ENCODE measurements around the gene MCTP1. TPM values are rescaled to one million over a fixed set of nuclear protein-coding genes. Genes with fewer than 3 reads are reported as not detected.

The MCTP1 gene
- total RNA-seq, 2 experiments from 2014 or later, result not detected

DNA sequence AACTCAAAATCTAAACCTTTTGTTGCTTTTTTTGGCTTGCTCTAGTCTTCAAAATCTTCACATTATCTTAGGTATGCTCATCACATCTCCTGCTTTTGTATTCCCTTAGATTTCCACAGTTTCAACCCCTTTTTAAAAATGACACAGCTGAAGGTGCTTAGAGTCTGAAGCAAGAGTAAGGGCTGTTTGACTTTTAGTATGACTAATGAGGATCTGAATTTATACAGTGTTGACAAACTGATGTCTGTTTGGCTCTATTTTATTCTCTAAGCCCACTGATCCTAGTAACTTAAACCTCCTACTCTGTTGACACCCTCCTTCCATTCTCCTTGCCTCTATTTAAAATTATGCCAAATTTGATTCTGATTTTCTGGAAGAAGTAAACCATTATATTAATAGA is 200.1 kb downstream of the MCTP1 start:
- no peak overlapping the region for H3K4me2 ChIP-seq (ENCODE audit: low read length)
- TF ChIP-seq, protein P1, sequence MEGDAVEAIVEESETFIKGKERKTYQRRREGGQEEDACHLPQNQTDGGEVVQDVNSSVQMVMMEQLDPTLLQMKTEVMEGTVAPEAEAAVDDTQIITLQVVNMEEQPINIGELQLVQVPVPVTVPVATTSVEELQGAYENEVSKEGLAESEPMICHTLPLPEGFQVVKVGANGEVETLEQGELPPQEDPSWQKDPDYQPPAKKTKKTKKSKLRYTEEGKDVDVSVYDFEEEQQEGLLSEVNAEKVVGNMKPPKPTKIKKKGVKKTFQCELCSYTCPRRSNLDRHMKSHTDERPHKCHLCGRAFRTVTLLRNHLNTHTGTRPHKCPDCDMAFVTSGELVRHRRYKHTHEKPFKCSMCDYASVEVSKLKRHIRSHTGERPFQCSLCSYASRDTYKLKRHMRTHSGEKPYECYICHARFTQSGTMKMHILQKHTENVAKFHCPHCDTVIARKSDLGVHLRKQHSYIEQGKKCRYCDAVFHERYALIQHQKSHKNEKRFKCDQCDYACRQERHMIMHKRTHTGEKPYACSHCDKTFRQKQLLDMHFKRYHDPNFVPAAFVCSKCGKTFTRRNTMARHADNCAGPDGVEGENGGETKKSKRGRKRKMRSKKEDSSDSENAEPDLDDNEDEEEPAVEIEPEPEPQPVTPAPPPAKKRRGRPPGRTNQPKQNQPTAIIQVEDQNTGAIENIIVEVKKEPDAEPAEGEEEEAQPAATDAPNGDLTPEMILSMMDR (conservative IDR thresholded peaks at IDR 0.05; ENCODE audit: low read length), result no peak
- TF ChIP-seq EZH2phosphoT487 (IDR thresholded peaks at IDR 0.05; ENCODE audit: borderline replicate concordance, low read depth, low read length), result no peak
- intact Hi-C loops (cut with micrococcal nuclease; ENCODE audit: unreplicated experiment), result no loop called here
- H3K36me3 ChIP-seq (ENCODE audit: insufficient read depth, low read length), result no peaks in the 10 kb centered on the region
- BruUV-seq (replicated peaks), result no TSS peak
- ChIA-PET CTCF (ENCODE audit: unreplicated experiment) (no interaction called here), POLR2A (no interaction called here)
- H2AFZ ChIP-seq (ENCODE audit: low read length), result no peak overlapping the region
- no peaks in the 10 kb centered on the region for H3K79me2 ChIP-seq (ENCODE audit: insufficient read depth, low read depth, low read length)
- no peak for DNase-seq (ENCODE audit: low spot score)
- H3K4me3 ChIP-seq (ENCODE audit: low read depth, low read length, poor library complexity, severe bottlenecking), result no peak overlapping the region
- no peaks in the 10 kb centered on the region for H3K9me3 ChIP-seq (ENCODE audit: low read length)
- H3K27ac ChIP-seq (ENCODE audit: low read depth, low read length, poor library complexity, severe bottlenecking), result no peak overlapping the region
- no peaks in the 10 kb centered on the region for H4K20me1 ChIP-seq (ENCODE audit: insufficient read depth, low read length)
- H3K4me1 ChIP-seq (ENCODE audit: insufficient read depth, low read length, poor library complexity, severe bottlenecking), result no peaks in the 10 kb centered on the region
- H3K9me2 ChIP-seq (ENCODE audit: insufficient read depth, low read length), result no peaks in the 10 kb centered on the region

DNA sequence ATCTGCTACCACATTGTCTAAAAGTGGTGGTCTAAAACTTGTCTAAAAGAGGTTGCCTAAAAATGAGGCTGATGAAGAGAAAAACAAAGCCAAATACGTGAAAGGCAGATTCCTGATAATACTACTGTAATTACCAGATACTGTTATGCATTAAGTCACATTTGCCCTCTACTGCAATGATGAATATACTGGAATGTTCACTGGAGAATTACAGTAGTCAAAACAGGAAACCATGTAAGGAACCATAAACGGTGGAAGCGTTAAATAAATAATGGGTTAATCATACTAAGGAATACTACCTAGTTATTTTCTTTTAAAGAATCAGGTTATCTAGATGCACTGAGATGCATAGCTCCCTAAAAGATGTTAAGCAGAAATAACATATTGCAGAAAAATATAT is 201.3 kb downstream of the MCTP1 start:
- no peaks in the 10 kb centered on the region for H3K4me1 ChIP-seq (ENCODE audit: insufficient read depth, low read length, poor library complexity, severe bottlenecking)
- H3K79me2 ChIP-seq (ENCODE audit: insufficient read depth, low read depth, low read length), result no peaks in the 10 kb centered on the region
- ChIA-PET POLR2A (no interaction called here), CTCF (ENCODE audit: unreplicated experiment) (no interaction called here)
- intact Hi-C loops (cut with micrococcal nuclease; ENCODE audit: unreplicated experiment), result no loop called here
- DNase-seq (ENCODE audit: low spot score), result no peak
- TF ChIP-seq, protein P1 (conservative IDR thresholded peaks at IDR 0.05; ENCODE audit: low read length), result no peak
- no peak for TF ChIP-seq EZH2phosphoT487 (IDR thresholded peaks at IDR 0.05; ENCODE audit: borderline replicate concordance, low read depth, low read length)
- H3K4me2 ChIP-seq (ENCODE audit: low read length), result no peak overlapping the region
- H3K36me3 ChIP-seq (ENCODE audit: insufficient read depth, low read length), result no peaks in the 10 kb centered on the region
- H2AFZ ChIP-seq (ENCODE audit: low read length), result no peak overlapping the region
- no peaks in the 10 kb centered on the region for H3K9me3 ChIP-seq (ENCODE audit: low read length)
- no peak overlapping the region for H3K27ac ChIP-seq (ENCODE audit: low read depth, low read length, poor library complexity, severe bottlenecking)
- no peaks in the 10 kb centered on the region for H4K20me1 ChIP-seq (ENCODE audit: insufficient read depth, low read length)
- no TSS peak for BruUV-seq (replicated peaks)
- no peak overlapping the region for H3K4me3 ChIP-seq (ENCODE audit: low read depth, low read length, poor library complexity, severe bottlenecking)
- H3K9me2 ChIP-seq (ENCODE audit: insufficient read depth, low read length), result no peaks in the 10 kb centered on the region

GRCh38 chr5:95081982-95082381 is 202.9 kb downstream of the MCTP1 start:
- Histone ChIP-seq H3K36me3 (ENCODE audit: insufficient read depth, low read length) (no peaks in the 10 kb centered on the region), H3K79me2 (ENCODE audit: insufficient read depth, low read depth, low read length) (no peaks in the 10 kb centered on the region), H3K27ac (ENCODE audit: low read depth, low read length, poor library complexity, severe bottlenecking) (no peak overlapping the region), H3K9me3 (ENCODE audit: low read length) (no peaks in the 10 kb centered on the region), H2AFZ (ENCODE audit: low read length) (no peak overlapping the region), H3K4me2 (ENCODE audit: low read length) (no peak overlapping the region), H4K20me1 (ENCODE audit: insufficient read depth, low read length) (no peaks in the 10 kb centered on the region), H3K9me2 (ENCODE audit: insufficient read depth, low read length) (no peaks in the 10 kb centered on the region), H3K4me1 (ENCODE audit: insufficient read depth, low read length, poor library complexity, severe bottlenecking) (no peaks in the 10 kb centered on the region), H3K4me3 (ENCODE audit: low read depth, low read length, poor library complexity, severe bottlenecking) (no peak overlapping the region)
- CTCF ChIA-PET (ENCODE audit: unreplicated experiment), result no interaction called here
- intact Hi-C loops (cut with micrococcal nuclease; ENCODE audit: unreplicated experiment), result no loop called here
- BruUV-seq (replicated peaks), result no TSS peak
- DNase-seq (ENCODE audit: low spot score), result no peak
- no peak for TF ChIP-seq EZH2phosphoT487 (IDR thresholded peaks at IDR 0.05; ENCODE audit: borderline replicate concordance, low read depth, low read length)
- TF ChIP-seq, protein P1 (conservative IDR thresholded peaks at IDR 0.05; ENCODE audit: low read length), result no peak
- POLR2A ChIA-PET, result no interaction called here
